Astrocyte of the spinal cord (primary cell): ENCODE measurements around the gene C1orf116.

Experiments used
- DNase-seq: peaks from one replicate; pipeline ENCODE4 v3.0.0; 2011; ENCODE audit warnings: low read depth, low spot score
- H3K4me3 ChIP-seq: 2 replicates; pipeline ENCODE4 v1.5.1; 2011; ENCODE audit warnings: low read depth, mild to moderate bottlenecking, low read length, moderate library complexity
- CTCF ChIP-seq: IDR thresholded peaks from 2 replicates; pipeline ENCODE4 v1.5.1; 2012; ENCODE audit warnings: low read depth, mild to moderate bottlenecking, low read length, inconsistent platforms
- in situ Hi-C: cut with HindIII; loops from 2 replicates; pipeline ENCODE4 v1.10.0; 2017; ENCODE audit warnings: low sequenced_read_pairs

Gene C1orf116

GRCh38 chr1:207018707-207019106, 13.8 kb downstream of the C1orf116 start:
- no peak for DNase-seq
- in situ Hi-C loops: no loop called here
- no peak for TF ChIP-seq CTCF
- no peak overlapping the region for H3K4me3 ChIP-seq

- no peak for TF ChIP-seq CTCF
- in situ Hi-C loops: no loop called here
- peak; percentile 33 for DNase-seq
- no peak overlapping the region for H3K4me3 ChIP-seq
These were observed 14.7 kb downstream of the C1orf116 start for GRCh38 chr1:207017615-207018559.

GRCh38 chr1:207015791-207016190, 16.8 kb downstream of the C1orf116 start:
- in situ Hi-C loops: no loop called here
- no peak overlapping the region for H3K4me3 ChIP-seq
- no peak for DNase-seq
- TF ChIP-seq CTCF: no peak

- no peak for TF ChIP-seq CTCF
- in situ Hi-C loops: no loop called here
- no peak for DNase-seq
- H3K4me3 ChIP-seq: no peak overlapping the region
These were observed 17.8 kb downstream of the C1orf116 start for GRCh38 chr1:207014728-207015127.

- no peak for TF ChIP-seq CTCF
- no peak overlapping the region for H3K4me3 ChIP-seq
- no peak for DNase-seq
- in situ Hi-C loops: no loop called here
These were observed 19.1 kb downstream of the C1orf116 start for GRCh38 chr1:207013321-207014085.

GRCh38 chr1:207010726-207011125, 21.8 kb downstream of the C1orf116 start:
- in situ Hi-C loops: no loop called here
- no peak for TF ChIP-seq CTCF
- no peak for DNase-seq
- no peak overlapping the region for H3K4me3 ChIP-seq
